ENCODE measurements around the gene RPL39L.
"Not testable (repeated sequence)": the region's sequence is repeated elsewhere in the genome, so short reads cannot be mapped to it uniquely, and the experiment has no call there.

Gene RPL39L

DNA sequence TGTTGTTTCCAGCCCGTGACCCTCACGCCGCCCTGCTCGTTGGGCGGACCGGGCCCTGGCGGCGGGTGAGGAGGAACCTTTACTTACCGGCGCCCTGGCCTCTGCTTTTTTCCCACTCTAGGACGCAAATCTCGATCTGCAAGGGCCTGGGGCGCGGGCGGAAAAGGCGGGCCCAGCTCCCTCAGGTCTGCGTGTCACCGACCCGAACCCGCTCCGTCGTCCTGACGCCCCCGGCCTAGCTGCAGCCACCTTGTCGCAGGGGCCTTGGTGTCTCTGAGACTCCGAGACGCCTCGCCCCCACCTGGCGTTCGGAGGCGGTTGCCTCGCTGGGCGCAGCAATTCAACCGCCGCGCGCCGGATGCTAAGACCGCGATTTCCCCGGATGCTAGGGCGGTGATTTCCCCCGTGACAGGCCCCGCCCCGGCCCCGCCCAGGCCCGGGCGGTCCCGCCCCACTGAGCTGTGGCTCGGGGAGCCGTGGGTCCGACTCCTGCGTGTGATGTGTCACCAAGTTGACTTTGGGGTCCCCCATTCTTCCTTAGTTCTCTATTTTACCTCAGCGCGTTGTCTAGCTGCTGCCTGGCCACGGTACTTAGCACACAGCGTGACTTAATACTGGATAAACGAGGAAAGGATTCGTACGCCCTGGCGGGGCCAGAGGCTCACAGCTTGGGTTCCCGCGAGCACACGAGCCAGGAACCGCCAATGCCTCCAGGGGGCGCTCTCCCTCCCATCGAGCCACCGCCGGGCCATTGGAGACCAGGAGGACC, at the start of gene RPL39L:
Gene RPL39L, minus strand, starts transcription at position 371 of the 769 bp plus-strand sequence. CDS start 18,196 bp downstream, outside the sequence.
- peak; percentile 87 to 88 for DNase-seq (ENCODE audit: low read depth in 2 of 2)

DNA sequence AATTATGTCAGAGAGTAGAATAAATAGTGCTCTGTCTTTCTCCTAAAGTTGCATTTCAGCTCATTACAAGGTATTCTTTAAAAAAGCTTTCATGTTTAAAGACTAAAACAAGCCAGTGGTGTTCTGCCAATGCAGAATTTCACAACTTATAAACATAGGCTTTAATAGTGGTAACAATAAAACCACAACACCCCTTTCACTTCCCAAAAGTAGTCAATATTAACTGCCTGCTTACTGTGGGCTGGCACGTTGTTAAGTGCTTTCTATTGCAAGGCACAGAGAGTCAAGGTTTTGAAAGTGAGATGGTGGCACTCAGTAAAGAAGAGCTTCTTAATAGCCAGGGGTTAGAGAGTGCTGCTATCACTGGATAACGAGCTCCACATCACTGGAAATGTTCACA, 49.6 kb upstream of the RPL39L start:
- DNase-seq (ENCODE audit: low read depth in 2 of 2), result no peak

DNA sequence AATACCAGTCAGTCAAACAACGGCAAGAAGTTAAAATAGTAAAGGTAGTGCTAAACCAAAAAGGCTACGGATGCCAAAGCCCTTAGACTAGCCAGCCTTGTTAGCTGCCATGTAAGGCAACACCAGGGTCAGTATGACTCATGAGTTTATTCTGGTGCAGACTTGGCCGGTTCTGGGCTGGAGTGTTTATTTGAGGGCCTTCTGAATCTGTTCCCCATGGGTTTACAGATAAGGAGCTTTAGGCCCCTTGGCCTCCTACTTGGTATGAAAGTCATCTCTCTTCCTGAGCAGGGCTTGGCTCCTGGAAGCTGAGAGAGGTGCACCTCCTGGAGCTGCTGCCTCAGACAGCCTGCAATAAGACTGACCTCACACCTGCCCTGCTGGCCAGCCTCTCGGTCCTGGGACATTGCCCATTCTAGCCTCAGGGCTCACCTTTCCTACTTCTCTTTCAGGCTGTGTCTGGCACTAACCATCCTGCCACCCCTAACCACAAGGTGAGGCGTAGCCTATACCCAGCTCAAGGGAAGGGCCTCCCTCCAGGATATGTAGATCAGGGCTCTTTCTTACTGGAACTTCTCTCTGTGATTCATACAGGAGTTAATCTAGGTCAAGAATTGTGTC, 47.6 kb upstream of the RPL39L start:
- no peak for DNase-seq (ENCODE audit: low read depth in 2 of 2)

DNA sequence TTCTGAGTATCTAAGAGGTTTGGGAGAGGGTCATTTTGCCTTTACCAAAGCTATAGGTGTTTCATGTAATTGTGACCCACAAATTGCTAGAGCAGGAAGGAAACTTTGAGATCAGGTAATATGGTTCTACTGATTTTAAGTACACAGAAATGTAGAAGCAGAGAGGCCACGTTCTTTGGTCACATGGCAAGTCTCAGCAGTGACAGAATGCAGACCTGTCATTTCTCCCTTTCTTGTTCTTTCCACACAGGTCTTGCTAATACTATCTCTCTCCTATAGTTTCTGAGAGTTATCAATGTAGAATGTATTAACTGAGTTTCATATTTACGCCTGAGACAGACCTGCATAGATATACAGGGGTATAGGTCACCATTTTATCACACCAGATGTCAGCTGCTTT, 47.1 kb upstream of the RPL39L start:
- DNase-seq (ENCODE audit: low read depth in 2 of 2), result no peak

DNA sequence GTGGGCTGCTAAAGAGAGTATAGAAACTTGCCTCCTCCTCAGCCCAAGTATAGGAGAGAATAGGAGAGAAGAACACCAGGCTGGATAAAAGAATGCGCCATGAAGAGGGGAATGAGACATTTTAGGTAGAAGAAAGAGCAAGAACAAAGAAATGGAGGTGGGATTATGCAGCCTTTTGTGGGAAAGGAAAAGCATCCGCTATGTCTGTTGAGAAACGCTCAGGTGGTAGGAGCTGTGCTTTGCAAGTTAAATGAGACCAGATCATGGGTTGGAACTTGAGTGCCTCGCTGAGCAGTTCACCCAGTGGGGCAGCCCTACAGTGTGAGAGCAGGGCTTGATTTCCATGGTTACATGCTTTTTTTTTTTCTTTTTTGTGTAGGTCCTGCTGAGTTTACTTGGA, 46.5 kb upstream of the RPL39L start:
- no peak for DNase-seq (ENCODE audit: low read depth in 2 of 2)

DNA sequence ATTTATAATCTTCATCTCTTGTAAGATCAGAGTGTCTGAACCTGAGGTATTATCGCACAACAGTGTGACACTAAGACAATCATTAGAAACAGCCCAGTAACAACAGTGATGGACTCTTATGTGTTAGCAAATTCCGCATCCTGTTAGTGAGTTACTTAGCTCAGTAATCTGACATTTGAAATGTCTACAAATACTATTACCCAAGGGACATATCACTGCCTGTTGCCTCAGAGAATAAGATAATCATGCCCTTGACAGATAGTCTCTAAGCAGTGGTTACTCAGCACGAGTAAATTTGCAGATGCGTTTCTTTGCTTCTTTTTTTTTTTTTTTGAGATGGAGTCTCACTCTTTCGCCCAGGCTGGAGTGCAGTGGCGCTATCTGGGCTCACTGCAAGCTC, 44.6 kb upstream of the RPL39L start:
- no peak for DNase-seq (ENCODE audit: low read depth in 2 of 2)

DNA sequence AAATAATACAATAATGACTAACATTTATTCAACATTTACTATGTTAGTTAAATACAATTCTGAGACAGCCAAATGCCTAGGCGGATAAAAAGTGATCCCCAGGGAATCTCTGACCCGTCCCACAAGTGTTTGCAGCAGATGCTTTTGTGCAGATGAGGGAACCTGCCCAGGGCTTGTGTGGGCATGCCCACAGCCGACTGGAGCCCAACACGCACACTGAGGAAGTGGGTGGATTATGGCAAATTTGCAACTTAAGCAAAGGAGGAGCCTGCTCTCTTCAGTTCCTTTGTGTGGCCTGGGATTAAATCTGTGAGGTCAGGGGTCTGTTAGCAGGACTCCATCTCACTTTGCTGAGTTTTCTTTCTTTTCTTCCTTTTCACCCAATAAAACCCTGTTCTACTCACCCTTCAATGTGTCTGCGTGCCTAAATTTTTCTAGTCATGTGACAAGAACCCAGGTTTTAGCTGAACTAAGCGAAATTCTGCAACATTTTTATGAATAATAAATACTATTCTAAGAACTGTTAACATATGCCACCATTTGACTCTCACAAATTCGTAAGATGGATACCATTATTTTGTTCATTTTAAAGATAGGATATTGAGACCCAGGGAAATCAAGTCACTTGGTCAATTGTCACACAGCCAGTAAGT, 44.0 kb upstream of the RPL39L start:
- no peak for DNase-seq (ENCODE audit: low read depth in 2 of 2)

DNA sequence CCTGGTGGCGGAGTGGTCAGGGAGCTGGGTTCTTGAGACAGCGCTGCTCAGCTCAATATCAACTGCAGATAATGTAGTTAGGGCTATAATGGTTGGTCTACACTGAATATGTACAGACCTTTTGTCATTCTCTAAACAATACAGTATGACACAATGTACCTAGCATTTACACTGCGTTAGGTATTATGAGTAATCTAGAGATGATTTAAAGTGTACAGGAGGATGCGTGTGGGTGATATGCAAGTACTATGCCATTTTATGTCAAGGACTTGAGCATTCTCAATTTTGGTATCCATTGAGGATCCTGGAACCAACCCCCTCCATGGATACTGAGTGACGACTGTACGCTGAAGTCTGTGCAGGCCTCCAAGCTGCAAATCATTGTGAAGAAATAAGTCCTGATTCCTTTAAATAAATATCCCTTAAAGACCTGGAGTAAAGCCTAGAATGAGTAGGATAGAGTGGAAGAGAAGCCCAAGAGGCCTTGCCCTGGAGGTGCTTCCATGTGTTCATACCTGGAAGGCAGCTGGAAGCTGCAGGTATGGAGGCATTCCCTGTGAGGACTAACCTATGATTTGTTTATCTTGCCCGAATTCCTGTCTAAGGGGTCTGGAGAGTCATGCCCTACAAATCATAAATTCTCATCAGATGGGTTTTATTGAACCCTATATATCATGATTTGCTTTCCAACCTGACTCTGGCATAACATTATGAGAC, 42.3 kb upstream of the RPL39L start:
- DNase-seq (ENCODE audit: low read depth in 2 of 2), result no peak

DNA sequence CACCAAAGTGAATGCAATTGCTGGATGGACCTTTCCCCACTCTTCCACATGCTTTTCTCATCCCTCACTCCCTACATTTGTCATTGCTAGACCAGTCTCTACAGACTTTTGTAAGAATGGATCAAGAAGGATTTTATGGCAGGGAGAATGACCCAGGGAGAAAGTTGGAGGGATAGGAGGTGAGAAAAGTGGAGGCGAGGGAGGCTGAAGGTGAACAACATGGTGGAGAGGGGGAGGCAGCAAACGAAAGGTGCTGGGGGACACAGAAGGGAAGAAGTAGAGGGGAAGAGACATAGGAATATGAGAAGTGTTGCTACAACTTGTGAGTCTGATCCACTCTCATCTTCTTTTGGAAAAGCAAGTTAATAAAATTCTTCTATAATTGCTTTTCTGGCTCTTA, 33.6 kb upstream of the RPL39L start:
- no peak for DNase-seq (ENCODE audit: low read depth in 2 of 2)

DNA sequence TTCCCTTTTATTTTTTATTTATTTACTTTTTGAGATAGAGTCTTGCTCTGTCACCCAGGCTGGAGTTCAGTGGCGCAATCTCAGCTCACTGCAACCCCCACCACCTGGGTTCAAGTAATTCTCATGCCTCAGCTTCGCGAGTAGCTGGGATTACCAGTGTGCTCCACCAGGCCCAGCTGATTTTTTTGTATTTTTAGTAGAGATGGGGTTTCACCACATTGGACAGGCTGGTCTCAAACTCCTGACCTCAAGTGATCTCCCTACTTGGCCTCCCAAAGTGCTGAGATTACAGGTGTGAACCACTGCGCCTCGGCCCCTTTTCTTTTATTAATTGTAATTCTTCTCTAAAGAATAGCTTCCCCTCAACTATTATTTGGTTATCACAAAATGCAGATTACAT, 31.6 kb upstream of the RPL39L start:
- not testable (repeated sequence) for DNase-seq (ENCODE audit: low read depth in 2 of 2)

DNA sequence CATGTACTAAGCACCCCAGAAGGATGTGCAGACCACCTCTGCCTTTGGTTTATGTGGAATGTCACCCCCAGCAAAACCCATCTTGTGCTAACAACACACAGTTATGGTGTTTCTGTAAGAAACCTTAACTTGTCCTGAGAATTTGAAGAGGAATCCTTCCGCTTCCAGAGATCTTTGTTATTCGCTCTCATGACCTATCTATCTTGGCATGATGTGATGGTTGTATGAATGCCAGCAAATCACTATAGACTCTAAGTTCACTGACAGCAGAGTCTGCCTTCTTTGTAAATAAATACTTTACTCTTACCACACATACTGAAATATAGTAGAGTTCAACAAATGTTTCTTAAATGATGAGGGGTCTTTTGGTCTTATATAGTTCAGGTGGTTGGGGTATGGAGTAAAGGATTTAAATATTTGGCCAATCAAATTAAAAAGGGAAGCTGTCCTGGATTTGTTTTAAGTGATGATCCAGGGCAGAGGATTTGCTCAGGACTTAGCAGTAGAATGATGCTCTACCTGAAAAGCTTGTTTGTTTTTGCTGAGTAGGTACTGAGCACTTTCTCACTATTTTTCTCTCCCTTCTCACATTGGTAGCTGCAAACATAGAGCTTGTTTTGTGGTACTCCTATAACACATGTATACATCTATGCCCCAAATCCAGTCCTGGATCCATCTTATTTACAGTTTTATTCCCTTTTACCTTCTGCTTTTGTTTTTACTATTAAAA, 30.1 kb upstream of the RPL39L start:
- DNase-seq (ENCODE audit: low read depth in 2 of 2), result no peak

DNA sequence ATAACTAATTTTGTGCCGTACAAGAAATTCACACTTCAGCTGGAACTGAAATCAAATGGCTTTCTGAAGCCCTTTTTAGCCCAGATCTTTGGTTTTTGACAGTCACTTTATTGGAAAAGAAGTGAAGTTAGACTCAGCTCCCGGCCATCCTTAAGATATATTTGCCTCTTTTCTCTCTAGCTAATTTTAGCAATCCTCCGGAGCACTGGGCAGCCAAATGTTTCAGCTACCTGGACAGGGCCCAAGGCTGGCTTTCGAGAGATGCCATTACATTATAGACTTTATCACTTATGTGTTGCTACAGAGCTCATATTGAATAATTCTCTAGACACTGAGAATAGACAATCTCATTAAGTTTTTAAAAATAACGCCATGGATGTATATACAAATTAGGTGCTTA, 28.5 kb upstream of the RPL39L start:
- no peak for DNase-seq (ENCODE audit: low read depth in 2 of 2)

DNA sequence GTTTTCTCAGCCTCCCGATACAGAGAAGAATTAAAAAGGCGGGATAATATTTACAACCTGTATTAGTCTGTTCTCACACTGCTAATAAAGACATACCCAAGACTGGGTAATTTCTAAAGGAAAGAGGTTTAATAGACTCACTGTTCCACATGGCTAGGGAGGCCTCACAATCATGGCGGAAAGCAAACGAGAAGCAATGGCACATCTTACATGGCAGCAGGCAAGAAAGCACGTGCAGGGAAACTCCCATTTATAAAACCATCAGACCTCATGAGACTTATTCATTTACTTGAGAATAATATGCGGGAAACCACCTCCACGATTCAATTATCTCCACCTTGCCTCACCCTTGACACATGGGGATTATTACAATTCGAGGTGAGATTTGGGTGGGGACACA, 27.5 kb upstream of the RPL39L start:
- DNase-seq (ENCODE audit: low read depth in 2 of 2), result no peak

DNA sequence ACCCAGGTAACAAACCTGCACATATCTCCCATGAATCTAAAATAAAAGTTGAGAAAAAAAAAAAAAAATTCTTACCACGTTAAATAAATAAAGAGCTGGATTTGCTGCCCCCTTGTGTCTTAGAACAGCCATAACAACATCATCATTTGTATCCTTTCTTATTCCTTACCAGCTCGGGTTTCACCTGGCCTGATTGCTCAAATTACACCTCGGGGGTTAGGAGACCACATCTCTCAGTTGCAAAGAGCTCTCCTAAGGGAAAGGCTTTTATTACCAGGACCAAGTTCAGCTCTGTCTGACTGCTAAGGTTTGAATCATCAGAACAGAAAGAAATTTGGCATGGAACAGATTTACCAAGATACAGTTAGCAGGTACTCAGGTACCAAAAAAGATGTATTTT, 25.8 kb upstream of the RPL39L start:
- peak in 1 of 2 donors; percentile 10 for DNase-seq (ENCODE audit: low read depth in 2 of 2)

DNA sequence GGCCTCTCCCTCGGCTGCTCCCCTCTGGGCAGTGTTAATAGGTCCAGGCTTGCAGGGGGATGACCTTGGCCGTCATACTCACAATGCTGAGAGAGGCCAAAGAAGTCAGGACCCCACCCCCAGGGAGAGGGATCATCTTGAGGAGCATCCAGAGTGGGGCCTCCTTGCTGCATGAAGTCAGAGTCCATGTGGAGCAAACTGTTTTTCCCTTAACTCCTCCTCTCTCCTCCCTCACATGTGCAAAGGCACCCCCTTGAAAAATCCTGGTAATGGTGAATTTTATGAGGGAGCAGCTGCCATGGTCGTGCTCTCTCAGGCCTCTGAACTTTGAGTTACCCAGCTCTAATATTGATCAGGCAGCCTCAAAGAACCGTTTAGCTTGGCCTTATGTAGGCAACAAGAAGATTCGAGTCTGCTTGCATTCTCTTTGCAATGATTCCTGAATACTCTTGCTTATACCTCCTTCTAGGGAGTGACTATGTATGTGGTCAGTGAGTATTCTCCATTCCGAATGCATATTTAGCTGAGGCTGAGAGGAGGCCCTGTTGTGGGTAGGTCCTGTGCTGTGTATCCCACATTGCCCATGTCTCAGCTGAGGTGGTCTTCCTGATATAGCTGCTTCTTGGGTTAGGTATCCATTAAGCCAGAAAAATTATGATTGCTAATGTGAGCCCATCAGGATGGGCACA, 23.1 kb upstream of the RPL39L start:
- DNase-seq (ENCODE audit: low read depth in 2 of 2), result no peak

DNA sequence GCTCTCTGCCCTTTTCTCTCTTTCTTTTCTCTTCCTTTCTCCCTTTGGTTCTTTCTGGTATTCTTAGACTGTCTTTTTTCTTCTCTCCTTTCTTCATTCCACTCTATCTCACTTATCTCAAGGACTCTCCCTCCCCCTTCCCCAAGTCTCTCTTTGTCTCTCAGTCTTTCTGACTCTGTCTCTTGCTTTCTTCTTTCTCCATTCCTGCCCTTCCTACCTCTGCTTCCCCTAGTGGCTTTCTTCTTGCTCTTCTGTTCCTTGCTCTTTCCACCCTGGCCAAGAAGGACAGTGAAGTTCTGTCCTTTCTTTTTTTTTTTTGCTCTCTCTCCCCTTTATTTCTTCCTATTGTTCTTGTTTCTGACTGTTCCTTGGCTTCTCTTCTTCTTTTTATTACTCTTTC, 22.3 kb upstream of the RPL39L start:
- no peak for DNase-seq (ENCODE audit: low read depth in 2 of 2)

DNA sequence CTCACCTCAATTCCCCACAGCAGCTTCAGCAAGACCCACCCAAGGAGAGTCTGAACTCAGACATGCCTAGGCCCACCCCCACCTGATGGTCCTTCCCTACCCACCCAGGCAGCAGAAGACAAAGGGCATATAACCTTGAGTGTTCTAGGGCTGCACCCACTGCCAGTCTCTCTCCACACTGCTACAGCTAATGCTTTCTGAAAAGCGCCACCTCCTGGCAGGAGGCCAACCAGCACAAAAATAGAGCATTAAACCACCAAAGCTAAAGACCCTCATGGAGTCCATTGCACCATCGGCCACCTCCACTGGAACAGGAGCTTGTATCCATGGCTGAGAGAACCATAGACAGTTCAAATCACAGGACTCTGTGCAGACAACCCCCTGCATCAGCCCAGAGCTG, 11.3 kb upstream of the RPL39L start:
- peak; percentile 26 to 51 for DNase-seq (ENCODE audit: low read depth in 2 of 2)

DNA sequence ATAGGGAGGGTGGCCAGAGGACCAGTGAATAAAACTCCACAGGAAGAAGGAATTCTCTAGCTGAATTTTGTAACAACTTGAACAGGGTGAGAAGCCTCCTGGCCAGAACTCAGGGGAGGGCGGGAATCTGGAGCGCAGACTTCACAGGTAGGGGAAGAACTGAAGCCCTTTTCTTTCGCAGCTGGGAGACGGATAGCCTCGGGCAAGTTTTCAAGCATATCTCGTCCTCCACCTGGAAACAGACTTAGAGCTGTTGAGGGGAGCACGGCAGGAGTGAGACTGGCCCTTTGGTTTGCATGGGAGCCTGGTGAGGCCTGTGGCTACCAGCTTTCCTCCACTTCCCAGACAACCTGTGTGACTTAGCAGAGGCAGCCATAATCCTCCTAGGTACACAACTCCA, 10.9 kb upstream of the RPL39L start:
- no peak for DNase-seq (ENCODE audit: low read depth in 2 of 2)

DNA sequence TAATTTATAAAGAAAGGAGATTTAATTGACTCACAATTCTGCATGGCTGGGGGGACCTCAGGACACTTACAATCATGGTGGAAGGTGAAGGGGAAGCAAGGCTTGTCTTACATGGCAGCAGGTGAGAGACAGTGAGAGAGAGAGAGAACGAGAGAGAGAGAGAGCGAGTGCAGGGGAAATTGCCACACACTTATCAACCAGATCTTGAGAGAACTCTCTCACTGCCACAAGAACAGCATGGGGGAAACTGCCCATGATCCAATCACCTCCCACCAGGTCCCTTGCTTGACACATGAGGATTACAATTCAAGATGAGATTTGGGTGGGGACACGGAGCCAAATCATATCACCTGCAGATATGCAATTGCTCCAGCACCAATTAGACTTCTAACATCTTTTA, 7.1 kb upstream of the RPL39L start:
- DNase-seq (ENCODE audit: low read depth in 2 of 2), result no peak

DNA sequence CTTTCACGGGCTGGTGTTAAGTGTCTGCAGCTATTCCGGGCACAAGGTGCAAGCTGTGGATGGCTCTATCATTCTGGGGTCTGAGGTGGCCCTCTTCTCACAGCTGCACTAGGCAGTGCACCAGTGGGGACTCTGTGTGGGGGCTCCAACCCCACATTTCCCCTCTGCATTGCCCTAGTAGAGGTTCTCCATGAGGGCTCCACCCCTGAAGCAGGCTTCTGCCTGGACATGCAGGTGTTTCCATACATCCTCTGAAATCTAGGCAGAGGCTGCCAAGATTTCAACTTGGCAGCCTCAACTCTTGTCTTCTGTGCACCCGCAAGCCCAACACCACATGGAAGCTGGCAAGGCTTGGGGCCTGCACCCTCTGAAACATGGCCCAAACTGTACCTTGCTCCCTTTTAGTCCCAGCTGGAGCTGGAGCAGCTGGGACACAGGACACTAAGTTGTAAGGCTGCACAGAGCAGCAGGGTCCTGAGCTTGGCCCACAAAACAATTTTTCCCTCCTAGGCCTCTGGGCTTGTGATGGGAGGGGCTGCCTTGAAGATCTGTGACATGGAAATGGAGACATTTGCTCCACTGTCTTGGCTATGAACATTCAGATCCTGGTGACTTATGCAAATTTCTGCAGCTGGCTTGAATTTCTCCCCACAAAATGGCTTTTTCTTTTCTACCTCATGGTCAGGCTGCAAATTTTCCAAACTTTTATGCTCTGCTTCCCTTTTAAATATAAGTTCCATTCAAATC, 6.0 kb upstream of the RPL39L start:
- no peak for DNase-seq (ENCODE audit: low read depth in 2 of 2)

DNA sequence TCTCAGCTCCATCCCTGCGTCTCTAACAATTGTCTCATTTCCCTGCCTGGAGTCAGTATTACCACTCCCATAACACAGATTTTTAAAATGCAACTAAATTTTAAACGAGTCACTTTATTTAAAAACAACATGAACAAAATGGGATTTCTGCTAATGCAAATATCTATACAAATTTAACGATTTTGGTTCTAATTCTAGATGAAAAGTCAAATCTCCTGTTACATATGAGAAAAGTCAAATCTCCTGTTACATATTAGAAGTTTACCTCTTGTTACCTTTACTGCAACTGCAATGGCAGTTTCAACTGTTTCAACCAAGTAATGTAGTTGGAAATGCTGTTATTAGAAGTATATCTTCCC, 578 bp upstream of the RPL39L start:
- no peak for DNase-seq (ENCODE audit: low read depth in 2 of 2)

All from stimulated activated CD8-positive, alpha-beta memory T cell treated with anti-CD3 and anti-CD28 coated beads, Interleukin-7, amount 100 ng/mL, for 4 hours (primary cell).